GM06990 (cell line): ENCODE data around the gene ASGR2.
A peak's percentile ranks its signal among the peaks of the same experiment; 100 is the strongest.
"Not testable (repeated sequence)": the region's sequence is repeated elsewhere in the genome, so short reads cannot be mapped to it uniquely, and the experiment has no call there.

Experiments
- DNase-seq: peaks from one replicate; pipeline ENCODE4 v3.0.0-alpha.2; 2011; ENCODE audit not compliant: insufficient read length; ENCODE audit errors: extremely low read depth
- H3K27me3 ChIP-seq: replicated peaks from 2 replicates; pipeline ENCODE4 v1.6.0; 2011; ENCODE audit warnings: low read length; ENCODE audit not compliant: control insufficient read depth, insufficient read depth
- H3K36me3 ChIP-seq: 2 replicates; pipeline ENCODE4 v1.5.1; 2011; ENCODE audit warnings: low read length; ENCODE audit not compliant: control insufficient read depth, insufficient read depth
- H3K4me3 ChIP-seq: replicated peaks from 2 replicates; pipeline ENCODE4 v1.5.1; 2011; ENCODE audit warnings: low read depth, mild to moderate bottlenecking, control low read depth, low read length
- CTCF ChIP-seq: IDR thresholded peaks from 2 replicates; pipeline ENCODE4 v1.5.1; 2011; ENCODE audit warnings: low read length, control low read depth, mild to moderate bottlenecking, inconsistent platforms; ENCODE audit not compliant: insufficient read depth, poor library complexity, severe bottlenecking

ASGR2 gene

DNA sequence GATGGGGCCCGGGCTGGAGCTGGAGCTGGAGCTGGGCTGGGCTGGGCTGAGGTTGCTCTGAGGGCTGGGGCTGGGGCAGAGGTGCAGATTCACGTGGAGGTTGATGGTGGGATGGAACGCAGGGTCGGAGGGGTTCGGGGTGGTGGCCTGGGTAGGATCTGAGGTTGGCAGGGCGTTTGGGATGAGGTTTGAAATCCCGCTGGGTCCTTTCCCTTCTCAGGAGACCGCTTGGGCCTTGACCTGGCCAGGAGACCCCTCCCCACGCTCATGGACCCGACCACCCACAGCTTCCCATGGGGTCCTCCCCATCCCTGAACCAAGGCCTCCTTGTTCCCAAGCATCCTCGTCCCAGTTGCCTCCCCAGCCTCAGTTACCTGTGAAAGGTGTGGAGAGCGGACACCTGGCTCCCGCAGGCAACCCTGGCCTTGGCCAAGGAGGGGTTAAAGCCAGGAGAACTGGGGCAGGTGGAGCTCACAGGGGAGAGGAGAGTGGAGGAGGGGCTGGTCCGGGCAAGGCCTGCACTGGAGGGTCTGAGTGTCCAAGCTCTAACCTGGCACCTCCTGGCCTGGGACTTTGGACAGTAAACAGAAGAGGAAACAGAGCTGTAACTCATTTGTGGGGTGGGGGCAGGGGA lies at the start of gene ASGR2:
ASGR2 (minus strand) TSS at position 582 of the 634 bp plus-strand sequence. CDS start 582 bp downstream, outside the sequence.
- H3K27me3 ChIP-seq = no peaks in the 10 kb centered on the region
- H3K36me3 ChIP-seq = no peaks in the 10 kb centered on the region
- no peak within 1 kb of the TSS for H3K4me3 ChIP-seq
- DNase-seq = no peak
- TF ChIP-seq CTCF = no peak

DNA sequence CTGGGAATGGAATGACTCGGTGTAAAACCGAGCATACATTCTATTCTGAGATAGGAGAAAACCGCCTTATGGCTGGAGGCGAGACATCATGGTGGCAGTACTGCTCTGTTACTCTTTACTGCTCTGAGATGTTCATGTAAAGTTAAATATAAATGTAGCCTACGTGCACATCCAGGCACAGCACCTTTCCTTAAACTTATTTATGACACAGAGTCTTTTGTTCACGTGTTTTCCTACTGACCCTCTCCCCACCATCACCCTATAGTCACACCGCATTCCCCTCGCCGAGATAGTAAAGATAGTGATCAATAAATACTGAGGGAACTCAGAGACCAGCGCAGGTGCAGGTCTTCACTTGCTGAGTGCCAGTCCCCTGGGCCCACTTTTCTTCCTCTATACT lies 44.9 kb upstream of the ASGR2 start:
- not testable (repeated sequence) for H3K36me3 ChIP-seq, DNase-seq, H3K4me3 ChIP-seq, H3K27me3 ChIP-seq

GRCh38 chr17:7158424-7158823 lies 43.8 kb upstream of the ASGR2 start:
- not testable (repeated sequence) for H3K4me3 ChIP-seq, H3K36me3 ChIP-seq, DNase-seq, H3K27me3 ChIP-seq

GRCh38 chr17:7156342-7156940 lies 41.8 kb upstream of the ASGR2 start:
- DNase-seq = no peak
- TF ChIP-seq CTCF = no peak

GRCh38 chr17:7147772-7148171 lies 33.1 kb upstream of the ASGR2 start:
- Histone ChIP-seq H3K4me3 (no peak overlapping the region), H3K27me3 (no peaks in the 10 kb centered on the region), H3K36me3 (no peaks in the 10 kb centered on the region)
- TF ChIP-seq CTCF = peak; percentile 22
- DNase-seq = no peak

More at GRCh38 chr17:7156342-7156940, 41.8 kb upstream of the ASGR2 start:
- Histone ChIP-seq H3K4me3 (no peak overlapping the region), H3K27me3 (peaks cover 2% of the 10 kb centered on the region), H3K36me3 (no peaks in the 10 kb centered on the region)

DNA sequence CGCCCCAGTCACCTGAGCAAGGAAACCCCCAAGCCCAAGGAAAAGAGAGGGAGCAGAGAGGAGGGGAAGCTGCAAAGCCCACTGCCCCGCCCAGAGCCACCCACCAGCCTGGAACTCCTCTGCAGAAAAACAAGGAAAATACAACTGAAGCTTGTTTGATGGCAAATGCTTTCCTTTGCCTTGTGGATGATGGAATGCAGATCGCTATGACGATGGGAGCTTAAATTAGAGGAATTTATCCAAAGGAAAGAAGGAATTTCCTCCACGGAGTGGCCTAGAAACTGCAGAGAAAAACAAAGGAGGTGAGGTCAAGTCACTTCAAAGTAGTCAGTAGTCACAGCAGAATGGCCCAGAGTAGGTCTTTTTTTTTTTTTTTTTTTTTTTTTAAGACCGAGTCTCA lies 31.5 kb upstream of the ASGR2 start:
- Histone ChIP-seq H3K36me3 (no peaks in the 10 kb centered on the region), H3K4me3 (no peak overlapping the region), H3K27me3 (no peaks in the 10 kb centered on the region)

More for the DNA sequence above, 31.5 kb upstream of the ASGR2 start:
- no peak for DNase-seq
- no peak for TF ChIP-seq CTCF
